ENCODE measurements around the gene RCOR3.

The RCOR3 gene

GRCh38 chr1:211328866-211329475, 69.8 kb downstream of the RCOR3 start:
- no peak overlapping the region for H3K9ac ChIP-seq (ENCODE audit: low read length)
- H3K4me3 ChIP-seq (ENCODE audit: low read length), result no peak overlapping the region
- peaks cover 71% of the 10 kb centered on the region for H3K4me1 ChIP-seq (ENCODE audit: control insufficient read depth, insufficient read depth, low read length)

DNA sequence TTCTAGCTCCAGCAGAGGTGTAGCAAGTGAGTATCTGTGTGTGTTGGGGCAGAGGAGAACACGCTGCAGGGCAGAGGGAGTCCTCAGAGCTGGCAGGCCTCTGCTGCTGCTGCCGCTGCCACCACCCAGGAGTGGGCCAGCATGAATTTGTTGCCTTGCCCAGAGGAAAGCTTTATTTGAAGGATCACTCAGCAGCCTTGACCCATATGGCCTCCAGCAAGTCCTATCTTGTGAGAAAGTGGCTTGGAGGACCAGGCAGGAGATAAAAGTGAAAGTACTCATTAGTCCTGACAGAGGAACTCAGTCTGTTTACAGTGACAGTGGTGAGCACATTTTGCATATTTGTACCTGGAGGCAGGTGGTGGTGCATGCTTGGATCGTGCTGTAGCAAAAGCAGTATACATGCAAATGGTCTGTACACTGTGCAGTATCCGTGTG, 70.6 kb downstream of the RCOR3 start:
- H3K9ac ChIP-seq (ENCODE audit: low read length), result peak overlapping the region; percentile 7
- H3K4me3 ChIP-seq (ENCODE audit: low read length), result no peak overlapping the region
- no peaks in the 10 kb centered on the region for H3K9me3 ChIP-seq (ENCODE audit: control insufficient read depth, low read length)
- no peaks in the 10 kb centered on the region for H3K36me3 ChIP-seq (ENCODE audit: control insufficient read depth, insufficient read depth, low read length)
- H3K4me1 ChIP-seq (ENCODE audit: control insufficient read depth, insufficient read depth, low read length), result peaks cover 79% of the 10 kb centered on the region
- no peaks in the 10 kb centered on the region for H3K27me3 ChIP-seq (ENCODE audit: control insufficient read depth, insufficient read depth, low read length)

More at GRCh38 chr1:211328866-211329475, 69.8 kb downstream of the RCOR3 start:
- Histone ChIP-seq H3K9me3 (ENCODE audit: control insufficient read depth, low read length) (no peaks in the 10 kb centered on the region), H3K36me3 (ENCODE audit: control insufficient read depth, insufficient read depth, low read length) (no peaks in the 10 kb centered on the region), H3K27me3 (ENCODE audit: control insufficient read depth, insufficient read depth, low read length) (no peaks in the 10 kb centered on the region)

DNA sequence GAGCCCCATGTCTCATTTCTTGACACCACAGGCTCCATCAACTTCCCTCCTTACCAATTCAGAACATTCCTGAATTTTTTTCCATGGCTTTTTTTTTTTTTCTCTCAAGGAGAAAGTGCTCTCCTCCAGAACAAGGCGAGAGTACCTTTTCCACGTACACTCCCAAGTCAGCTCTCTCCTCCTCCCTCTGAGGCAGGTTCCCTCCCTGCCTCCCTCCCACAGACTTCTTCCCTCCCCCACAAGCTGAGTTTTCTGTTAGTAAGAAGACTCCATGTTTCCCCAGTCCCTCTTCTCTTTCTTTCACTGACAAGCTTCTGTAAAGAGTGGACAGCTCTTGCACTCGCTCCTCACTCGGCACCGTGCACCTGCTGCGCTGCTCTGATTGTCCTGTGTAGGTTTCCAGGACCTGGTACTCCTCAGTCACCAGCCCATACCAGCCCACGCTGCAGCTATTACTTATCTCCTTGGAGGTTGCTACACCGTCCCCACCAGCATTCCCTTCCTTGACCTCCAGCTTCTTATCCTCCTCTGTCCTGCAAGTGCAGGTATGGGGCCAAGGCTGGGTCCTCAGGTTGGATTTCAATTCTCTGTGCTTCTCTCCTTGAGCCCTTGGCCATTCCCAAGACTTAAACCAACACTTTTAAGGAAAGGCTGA, 71.2 kb downstream of the RCOR3 start:
- no peak overlapping the region for H3K9ac ChIP-seq (ENCODE audit: low read length)
- H3K4me1 ChIP-seq (ENCODE audit: control insufficient read depth, insufficient read depth, low read length), result peaks cover 85% of the 10 kb centered on the region
- no peaks in the 10 kb centered on the region for H3K27me3 ChIP-seq (ENCODE audit: control insufficient read depth, insufficient read depth, low read length)
- H3K36me3 ChIP-seq (ENCODE audit: control insufficient read depth, insufficient read depth, low read length), result no peaks in the 10 kb centered on the region
- no peak overlapping the region for H3K4me3 ChIP-seq (ENCODE audit: low read length)
- no peaks in the 10 kb centered on the region for H3K9me3 ChIP-seq (ENCODE audit: control insufficient read depth, low read length)

GRCh38 chr1:211331011-211331709, 72.0 kb downstream of the RCOR3 start:
- H3K9ac ChIP-seq (ENCODE audit: low read length), result no peak overlapping the region
- no peaks in the 10 kb centered on the region for H3K9me3 ChIP-seq (ENCODE audit: control insufficient read depth, low read length)
- H3K27me3 ChIP-seq (ENCODE audit: control insufficient read depth, insufficient read depth, low read length), result no peaks in the 10 kb centered on the region
- H3K4me1 ChIP-seq (ENCODE audit: control insufficient read depth, insufficient read depth, low read length), result peaks cover 89% of the 10 kb centered on the region
- no peaks in the 10 kb centered on the region for H3K36me3 ChIP-seq (ENCODE audit: control insufficient read depth, insufficient read depth, low read length)
- H3K4me3 ChIP-seq (ENCODE audit: low read length), result no peak overlapping the region

DNA sequence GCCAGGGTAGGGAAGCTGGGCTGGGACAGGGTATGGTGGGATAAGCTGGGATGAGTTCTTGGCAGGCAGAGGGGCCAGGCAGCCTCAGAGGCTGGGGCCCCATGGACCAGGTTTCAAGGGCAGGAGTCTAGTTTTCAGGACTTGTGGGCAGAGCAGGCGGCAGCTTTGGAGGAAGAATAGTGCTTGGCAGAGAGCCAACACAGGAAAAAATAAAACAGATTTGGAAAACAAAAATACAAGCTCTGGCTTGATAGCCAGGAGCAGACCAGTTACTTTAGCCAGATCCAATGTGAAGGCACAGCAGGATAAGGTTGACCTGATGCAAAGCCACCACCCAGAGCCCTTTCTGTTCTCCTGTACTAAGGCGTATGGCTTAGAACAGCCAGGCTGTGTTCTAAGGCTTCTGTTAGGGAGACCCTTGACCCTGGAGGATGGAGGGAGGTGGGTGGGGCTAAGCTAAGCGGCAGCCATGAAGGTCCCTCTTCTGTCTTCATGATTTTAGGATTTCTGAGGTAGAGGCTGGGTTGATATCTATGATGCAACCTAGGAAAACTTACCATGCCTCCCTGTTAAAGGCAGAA, 73.0 kb downstream of the RCOR3 start:
- Histone ChIP-seq H3K27me3 (ENCODE audit: control insufficient read depth, insufficient read depth, low read length) (no peaks in the 10 kb centered on the region), H3K36me3 (ENCODE audit: control insufficient read depth, insufficient read depth, low read length) (no peaks in the 10 kb centered on the region), H3K4me3 (ENCODE audit: low read length) (no peak overlapping the region), H3K4me1 (ENCODE audit: control insufficient read depth, insufficient read depth, low read length) (peaks cover 96% of the 10 kb centered on the region), H3K9ac (ENCODE audit: low read length) (no peak overlapping the region), H3K9me3 (ENCODE audit: control insufficient read depth, low read length) (no peaks in the 10 kb centered on the region)

DNA sequence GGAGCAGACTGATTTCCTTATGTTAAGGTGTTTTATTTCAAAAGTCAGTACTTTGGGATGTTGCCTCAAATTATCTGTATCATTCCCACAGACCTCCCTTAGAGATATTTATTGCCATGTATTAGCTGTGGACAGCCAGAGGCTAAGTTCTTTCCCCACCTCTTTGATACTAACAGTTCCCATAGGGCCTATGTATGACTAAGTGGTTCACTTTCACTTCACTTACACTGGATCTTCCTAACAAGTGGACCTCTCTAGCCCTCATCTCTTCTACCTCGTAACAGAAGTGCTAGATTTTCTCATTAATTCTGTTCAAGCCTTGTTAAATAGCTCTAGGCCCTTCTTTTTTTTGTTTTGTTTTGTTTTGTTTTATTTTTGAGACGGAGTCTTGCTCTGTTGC, 73.7 kb downstream of the RCOR3 start:
- Histone ChIP-seq H3K27me3 (ENCODE audit: control insufficient read depth, insufficient read depth, low read length) (no peaks in the 10 kb centered on the region), H3K4me1 (ENCODE audit: control insufficient read depth, insufficient read depth, low read length) (peaks cover 91% of the 10 kb centered on the region), H3K9me3 (ENCODE audit: control insufficient read depth, low read length) (no peaks in the 10 kb centered on the region), H3K4me3 (ENCODE audit: low read length) (no peak overlapping the region), H3K36me3 (ENCODE audit: control insufficient read depth, insufficient read depth, low read length) (no peaks in the 10 kb centered on the region), H3K9ac (ENCODE audit: low read length) (no peak overlapping the region)

DNA sequence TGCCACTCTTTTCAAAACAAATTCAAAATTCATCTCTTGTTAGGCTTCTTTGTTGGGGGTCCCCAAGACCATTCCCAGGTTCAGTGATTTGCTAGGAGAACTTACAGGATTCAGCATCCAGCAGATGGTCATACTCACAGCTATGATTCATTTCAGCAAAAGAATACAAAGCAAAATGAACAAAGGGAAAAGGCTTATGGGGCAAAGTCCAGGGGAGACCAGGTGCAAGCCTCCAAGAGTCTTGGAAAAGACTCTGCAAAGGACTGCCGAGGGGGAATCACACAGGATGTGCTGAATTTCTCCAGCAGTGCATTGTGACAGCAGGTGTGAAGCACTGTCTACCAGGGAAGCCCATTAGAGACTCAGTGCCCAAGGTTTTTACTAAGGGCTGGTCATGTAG, 74.7 kb downstream of the RCOR3 start:
- H3K9ac ChIP-seq (ENCODE audit: low read length), result no peak overlapping the region
- no peak overlapping the region for H3K4me3 ChIP-seq (ENCODE audit: low read length)
- H3K36me3 ChIP-seq (ENCODE audit: control insufficient read depth, insufficient read depth, low read length), result no peaks in the 10 kb centered on the region
- no peaks in the 10 kb centered on the region for H3K9me3 ChIP-seq (ENCODE audit: control insufficient read depth, low read length)
- peaks cover 90% of the 10 kb centered on the region for H3K4me1 ChIP-seq (ENCODE audit: control insufficient read depth, insufficient read depth, low read length)
- no peaks in the 10 kb centered on the region for H3K27me3 ChIP-seq (ENCODE audit: control insufficient read depth, insufficient read depth, low read length)

GRCh38 chr1:211334986-211335385, 75.8 kb downstream of the RCOR3 start:
- H3K27me3 ChIP-seq (ENCODE audit: control insufficient read depth, insufficient read depth, low read length), result no peaks in the 10 kb centered on the region
- H3K36me3 ChIP-seq (ENCODE audit: control insufficient read depth, insufficient read depth, low read length), result no peaks in the 10 kb centered on the region
- H3K9me3 ChIP-seq (ENCODE audit: control insufficient read depth, low read length), result no peaks in the 10 kb centered on the region
- no peak overlapping the region for H3K9ac ChIP-seq (ENCODE audit: low read length)
- peaks cover 87% of the 10 kb centered on the region for H3K4me1 ChIP-seq (ENCODE audit: control insufficient read depth, insufficient read depth, low read length)
- no peak overlapping the region for H3K4me3 ChIP-seq (ENCODE audit: low read length)

GRCh38 chr1:211335522-211336157, 76.5 kb downstream of the RCOR3 start:
- Histone ChIP-seq H3K4me3 (ENCODE audit: low read length) (no peak overlapping the region), H3K9ac (ENCODE audit: low read length) (peak overlapping the region; percentile 43), H3K27me3 (ENCODE audit: control insufficient read depth, insufficient read depth, low read length) (no peaks in the 10 kb centered on the region), H3K36me3 (ENCODE audit: control insufficient read depth, insufficient read depth, low read length) (no peaks in the 10 kb centered on the region), H3K9me3 (ENCODE audit: control insufficient read depth, low read length) (no peaks in the 10 kb centered on the region), H3K4me1 (ENCODE audit: control insufficient read depth, insufficient read depth, low read length) (peaks cover 81% of the 10 kb centered on the region)

- Histone ChIP-seq H3K4me1 (ENCODE audit: control insufficient read depth, insufficient read depth, low read length) (peaks cover 81% of the 10 kb centered on the region), H3K36me3 (ENCODE audit: control insufficient read depth, insufficient read depth, low read length) (no peaks in the 10 kb centered on the region), H3K4me3 (ENCODE audit: low read length) (no peak overlapping the region), H3K9ac (ENCODE audit: low read length) (no peak overlapping the region), H3K9me3 (ENCODE audit: control insufficient read depth, low read length) (no peaks in the 10 kb centered on the region), H3K27me3 (ENCODE audit: control insufficient read depth, insufficient read depth, low read length) (no peaks in the 10 kb centered on the region)
Observed at GRCh38 chr1:211336161-211336560, 77.0 kb downstream of the RCOR3 start.

GRCh38 chr1:211336775-211337174, 77.6 kb downstream of the RCOR3 start:
- Histone ChIP-seq H3K27me3 (ENCODE audit: control insufficient read depth, insufficient read depth, low read length) (no peaks in the 10 kb centered on the region), H3K9me3 (ENCODE audit: control insufficient read depth, low read length) (no peaks in the 10 kb centered on the region), H3K9ac (ENCODE audit: low read length) (no peak overlapping the region), H3K4me1 (ENCODE audit: control insufficient read depth, insufficient read depth, low read length) (peaks cover 81% of the 10 kb centered on the region), H3K4me3 (ENCODE audit: low read length) (no peak overlapping the region), H3K36me3 (ENCODE audit: control insufficient read depth, insufficient read depth, low read length) (no peaks in the 10 kb centered on the region)

All from mucosa of stomach (tissue), 1 donor.